Liver (tissue), 9 donors: ENCODE data around the gene SLC38A4. TPM values are rescaled to one million over a fixed set of nuclear protein-coding genes. Genes with fewer than 3 reads are reported as not detected.

Experiments
- DNase-seq: peaks from one replicate; pipeline ENCODE4 v3.0.0-alpha.2; 2017; ENCODE audit warnings: low spot score
- H3K27ac ChIP-seq, 2 donors: one replicate each; pipeline ENCODE4 v1.7.0; 2013; ENCODE audit warnings: inconsistent platforms in 2 of 2, low read length in 2 of 2, control low read depth in 1 of 2, low read depth in 1 of 2, mild to moderate bottlenecking in 1 of 2
- H3K27me3 ChIP-seq, 4 donors: one replicate each; pipeline versions ENCODE4 v1.6.1 to v1.7.0; 2013; ENCODE audit warnings: low read length in 3 of 4, inconsistent platforms in 1 of 4, mild to moderate bottlenecking in 1 of 4, moderate library complexity in 1 of 4; ENCODE audit not compliant: control insufficient read depth in 4 of 4, insufficient read depth in 4 of 4
- H3K36me3 ChIP-seq, 4 donors: one replicate each; pipeline versions ENCODE4 v1.6.1 to v1.7.0; 2013; ENCODE audit warnings: low read length in 3 of 4, mild to moderate bottlenecking in 3 of 4, low read depth in 1 of 4, moderate library complexity in 1 of 4; ENCODE audit not compliant: control insufficient read depth in 4 of 4, insufficient read depth in 3 of 4
- H3K4me1 ChIP-seq, 4 donors: one replicate each; pipeline versions ENCODE4 v1.6.1 to v1.7.0; 2013; ENCODE audit warnings: low read length in 3 of 4, mild to moderate bottlenecking in 3 of 4, moderate library complexity in 1 of 4; ENCODE audit not compliant: control insufficient read depth in 4 of 4, insufficient read depth in 4 of 4
- H3K4me3 ChIP-seq, 3 donors: one replicate each; pipeline versions ENCODE4 v1.6.1 to v1.7.0; 2013; ENCODE audit warnings: low read length in 3 of 3, control low read depth in 1 of 3, low read depth in 1 of 3, mild to moderate bottlenecking in 1 of 3
- H3K9ac ChIP-seq, 2 donors: one replicate each; pipeline ENCODE4 v1.7.0; 2013; ENCODE audit warnings: low read length in 2 of 2, mild to moderate bottlenecking in 2 of 2, moderate library complexity in 2 of 2, control low read depth in 1 of 2, low read depth in 1 of 2
- H3K9me3 ChIP-seq, 4 donors: one replicate each; pipeline versions ENCODE4 v1.6.1 to v1.7.0; 2013; ENCODE audit warnings: low read length in 3 of 4; ENCODE audit not compliant: control insufficient read depth in 4 of 4
- ATF3 ChIP-seq: IDR thresholded peaks from 2 replicates; pipeline ENCODE4 v1.6.1; 2016; ENCODE audit warnings: antibody characterized with exemption
- EGR1 ChIP-seq, 2 donors: IDR thresholded peaks; 2 replicates each; pipeline ENCODE4 v1.6.1; 2016 to 2018; ENCODE audit warnings: antibody characterized with exemption in 2 of 2, low read depth in 2 of 2
- FOXA2 ChIP-seq: IDR thresholded peaks from 2 replicates; pipeline ENCODE4 v1.6.1; 2016; ENCODE audit warnings: antibody characterized with exemption
- GABPA ChIP-seq, 2 donors: IDR thresholded peaks in 1 of 2; conservative IDR thresholded peaks in 1 of 2; 2 replicates each; pipeline ENCODE4 v1.6.1; 2016; ENCODE audit warnings: antibody characterized with exemption in 2 of 2, mild to moderate bottlenecking in 1 of 2, moderate library complexity in 1 of 2
- HNF4A ChIP-seq, 2 donors: conservative IDR thresholded peaks; 2 replicates each; pipeline ENCODE4 v1.6.1; 2016; ENCODE audit warnings: antibody characterized with exemption in 2 of 2, mild to moderate bottlenecking in 2 of 2
- HNF4G ChIP-seq: IDR thresholded peaks from 2 replicates; pipeline ENCODE4 v1.6.1; 2016; ENCODE audit warnings: antibody characterized with exemption
- JUND ChIP-seq, 2 donors: IDR thresholded peaks; 2 replicates each; pipeline ENCODE4 v1.6.1; 2016; ENCODE audit warnings: antibody characterized with exemption in 2 of 2
- MAX ChIP-seq: IDR thresholded peaks from 2 replicates; pipeline ENCODE4 v1.6.1; 2016; ENCODE audit warnings: antibody characterized with exemption
- NR2F2 ChIP-seq: IDR thresholded peaks from 2 replicates; pipeline ENCODE4 v1.6.1; 2016; ENCODE audit warnings: antibody characterized with exemption
- RAD21 ChIP-seq, 2 donors: IDR thresholded peaks; 2 replicates each; pipeline ENCODE4 v1.6.1; 2016; ENCODE audit warnings: antibody characterized with exemption in 2 of 2, mild to moderate bottlenecking in 2 of 2
- RXRA ChIP-seq, 2 donors: IDR thresholded peaks; 2 replicates each; pipeline ENCODE4 v1.6.1; 2017 to 2018; ENCODE audit warnings: antibody characterized with exemption in 2 of 2, mild to moderate bottlenecking in 1 of 2
- SP1 ChIP-seq: IDR thresholded peaks from 2 replicates; pipeline ENCODE4 v1.6.1; 2018; ENCODE audit warnings: antibody characterized with exemption, mild to moderate bottlenecking
- TAF1 ChIP-seq: conservative IDR thresholded peaks from 2 replicates; pipeline ENCODE4 v1.6.1; 2016; ENCODE audit warnings: antibody characterized with exemption, mild to moderate bottlenecking
- YY1 ChIP-seq: IDR thresholded peaks from 2 replicates; pipeline ENCODE4 v1.6.1; 2016; ENCODE audit warnings: antibody characterized with exemption, mild to moderate bottlenecking
- ZBTB33 ChIP-seq: IDR thresholded peaks from 2 replicates; pipeline ENCODE4 v1.6.1; 2016; ENCODE audit warnings: antibody characterized with exemption
- WGBS: extraction: QIAGEN DNeasy Blood & Tissue Kit; methylation state at CpG from one replicate; pipeline ENCODE4 v1.1.7; 2013; 5-methylcytosine and 5-hydroxymethylcytosine counted together
- polyA plus RNA-seq, 2 donors: library from polyadenylated mRNA; stranded (reverse) in 1 of 2; unstranded in 1 of 2; fragments of 200-250 nt in 1 of 2; fragments of >200 nt in 1 of 2; fragmentation: Nextera tagmentation in 1 of 2; extraction: Ambion mirVana in 1 of 2; gene quantifications; one replicate each; pipeline versions ENCODE4 v1.2.1 to v1.2.3, GENCODE V29; 2013 to 2015
- total RNA-seq, 2 donors: library from RNA; depleted of rRNA; stranded (reverse); fragments of >200 nt; gene quantifications; one replicate each; pipeline ENCODE4 v1.2.3, GENCODE V29; 2014
- TF ChIP-seq, protein P1 (sequence below): IDR thresholded peaks from 2 replicates; pipeline ENCODE4 v1.6.1; 2016; ENCODE audit warnings: antibody characterized with exemption, mild to moderate bottlenecking
- TF ChIP-seq, protein P2 (sequence below): fragments of 150-350 bp; IDR thresholded peaks from 2 replicates; pipeline ENCODE4 v1.5.1; 2017; ENCODE audit warnings: improper control_type of control experiment, low read depth, low read length; ENCODE audit not compliant: missing input control
- donor health status: healthy.
- donor health status: healthy.
- donor health status: healthy.
- donor health status: healthy.
- donor health status: healthy.

The SLC38A4 gene
- total and polyA plus RNA-seq, 4 donors: 92.0 to 389 (median 169) TPM

GRCh38 chr12:46754550-46754949, 71.2 kb downstream of the SLC38A4 start:
- 26% methylated on average over 3 of the region's 3 CpGs for whole genome bisulfite sequencing
- no peak for DNase-seq
- Histone ChIP-seq H3K9ac (no peak overlapping the region), H3K9me3 (peaks cover 0 to under 1% (median 0%) of the 10 kb centered on the region in 4 donors), H3K36me3 (no peaks in the 10 kb centered on the region), H3K4me3 (no peak overlapping the region), H3K4me1 (peaks cover 0 to 7% (median 3%) of the 10 kb centered on the region in 4 donors), H3K27ac (no peak overlapping the region), H3K27me3 (no peaks in the 10 kb centered on the region)
- peak; percentile 93 to 95 for TF ChIP-seq HNF4A (conservative IDR thresholded peaks at IDR 0.05)
- no peak for TF ChIP-seq JUND (IDR thresholded peaks at IDR 0.05)
- no peak for TF ChIP-seq GABPA (IDR thresholded peaks at IDR 0.05 in 1 of 2, conservative IDR thresholded peaks at IDR 0.05 in 1 of 2)
- peak in 1 of 2 donors; percentile 6 for TF ChIP-seq RAD21 (IDR thresholded peaks at IDR 0.05)
- TF ChIP-seq SP1: peak; percentile 54
- TF ChIP-seq RXRA (IDR thresholded peaks at IDR 0.05): peak; percentile 20 to 43
- peak; percentile 33 for TF ChIP-seq YY1
- TF ChIP-seq TAF1: no peak
- peak; percentile 67 for TF ChIP-seq ATF3
- TF ChIP-seq, protein P1, sequence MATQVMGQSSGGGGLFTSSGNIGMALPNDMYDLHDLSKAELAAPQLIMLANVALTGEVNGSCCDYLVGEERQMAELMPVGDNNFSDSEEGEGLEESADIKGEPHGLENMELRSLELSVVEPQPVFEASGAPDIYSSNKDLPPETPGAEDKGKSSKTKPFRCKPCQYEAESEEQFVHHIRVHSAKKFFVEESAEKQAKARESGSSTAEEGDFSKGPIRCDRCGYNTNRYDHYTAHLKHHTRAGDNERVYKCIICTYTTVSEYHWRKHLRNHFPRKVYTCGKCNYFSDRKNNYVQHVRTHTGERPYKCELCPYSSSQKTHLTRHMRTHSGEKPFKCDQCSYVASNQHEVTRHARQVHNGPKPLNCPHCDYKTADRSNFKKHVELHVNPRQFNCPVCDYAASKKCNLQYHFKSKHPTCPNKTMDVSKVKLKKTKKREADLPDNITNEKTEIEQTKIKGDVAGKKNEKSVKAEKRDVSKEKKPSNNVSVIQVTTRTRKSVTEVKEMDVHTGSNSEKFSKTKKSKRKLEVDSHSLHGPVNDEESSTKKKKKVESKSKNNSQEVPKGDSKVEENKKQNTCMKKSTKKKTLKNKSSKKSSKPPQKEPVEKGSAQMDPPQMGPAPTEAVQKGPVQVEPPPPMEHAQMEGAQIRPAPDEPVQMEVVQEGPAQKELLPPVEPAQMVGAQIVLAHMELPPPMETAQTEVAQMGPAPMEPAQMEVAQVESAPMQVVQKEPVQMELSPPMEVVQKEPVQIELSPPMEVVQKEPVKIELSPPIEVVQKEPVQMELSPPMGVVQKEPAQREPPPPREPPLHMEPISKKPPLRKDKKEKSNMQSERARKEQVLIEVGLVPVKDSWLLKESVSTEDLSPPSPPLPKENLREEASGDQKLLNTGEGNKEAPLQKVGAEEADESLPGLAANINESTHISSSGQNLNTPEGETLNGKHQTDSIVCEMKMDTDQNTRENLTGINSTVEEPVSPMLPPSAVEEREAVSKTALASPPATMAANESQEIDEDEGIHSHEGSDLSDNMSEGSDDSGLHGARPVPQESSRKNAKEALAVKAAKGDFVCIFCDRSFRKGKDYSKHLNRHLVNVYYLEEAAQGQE: no peak
- peak; percentile 83 for TF ChIP-seq HNF4G
- TF ChIP-seq NR2F2: no peak
- TF ChIP-seq ZBTB33: peak; percentile 25

- H3K27me3 ChIP-seq: no peaks in the 10 kb centered on the region
- peaks cover 0 to 4% (median 0%) of the 10 kb centered on the region in 4 donors for H3K9me3 ChIP-seq
- no peaks in the 10 kb centered on the region for H3K36me3 ChIP-seq
- no peak overlapping the region for H3K9ac ChIP-seq
- H3K27ac ChIP-seq: no peak overlapping the region
- whole genome bisulfite sequencing: 90% methylated on average over 2 of the region's 2 CpGs
- no peak for DNase-seq
- H3K4me1 ChIP-seq: peaks cover 0 to 7% (median 3%) of the 10 kb centered on the region in 4 donors
- no peak overlapping the region for H3K4me3 ChIP-seq
- TF ChIP-seq, protein P1: no peak
- TF ChIP-seq GABPA (IDR thresholded peaks at IDR 0.05 in 1 of 2, conservative IDR thresholded peaks at IDR 0.05 in 1 of 2) (no peak), SP1 (no peak), RXRA (IDR thresholded peaks at IDR 0.05) (no peak), RAD21 (IDR thresholded peaks at IDR 0.05) (no peak), ZBTB33 (no peak), FOXA2 (no peak), EGR1 (IDR thresholded peaks at IDR 0.05; ENCODE audit: low read depth in 2 of 2) (no peak), TAF1 (no peak), MAX (no peak), ATF3 (no peak), HNF4G (no peak), YY1 (no peak), JUND (IDR thresholded peaks at IDR 0.05) (no peak), NR2F2 (no peak)
- TF ChIP-seq, protein P2, sequence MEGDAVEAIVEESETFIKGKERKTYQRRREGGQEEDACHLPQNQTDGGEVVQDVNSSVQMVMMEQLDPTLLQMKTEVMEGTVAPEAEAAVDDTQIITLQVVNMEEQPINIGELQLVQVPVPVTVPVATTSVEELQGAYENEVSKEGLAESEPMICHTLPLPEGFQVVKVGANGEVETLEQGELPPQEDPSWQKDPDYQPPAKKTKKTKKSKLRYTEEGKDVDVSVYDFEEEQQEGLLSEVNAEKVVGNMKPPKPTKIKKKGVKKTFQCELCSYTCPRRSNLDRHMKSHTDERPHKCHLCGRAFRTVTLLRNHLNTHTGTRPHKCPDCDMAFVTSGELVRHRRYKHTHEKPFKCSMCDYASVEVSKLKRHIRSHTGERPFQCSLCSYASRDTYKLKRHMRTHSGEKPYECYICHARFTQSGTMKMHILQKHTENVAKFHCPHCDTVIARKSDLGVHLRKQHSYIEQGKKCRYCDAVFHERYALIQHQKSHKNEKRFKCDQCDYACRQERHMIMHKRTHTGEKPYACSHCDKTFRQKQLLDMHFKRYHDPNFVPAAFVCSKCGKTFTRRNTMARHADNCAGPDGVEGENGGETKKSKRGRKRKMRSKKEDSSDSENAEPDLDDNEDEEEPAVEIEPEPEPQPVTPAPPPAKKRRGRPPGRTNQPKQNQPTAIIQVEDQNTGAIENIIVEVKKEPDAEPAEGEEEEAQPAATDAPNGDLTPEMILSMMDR: no peak
Observed at GRCh38 chr12:46752396-46752795, 73.4 kb downstream of the SLC38A4 start.
